HL-60/S4 treated with retinoic acid at 250 ng/mL for 4 days and 3 days (cell line): ENCODE measurements around the gene CDK13.
"Not testable (repeated sequence)": the region's sequence is repeated elsewhere in the genome, so short reads cannot be mapped to it uniquely, and the experiment has no call there.

ENCODE experiments used
- in situ Hi-C: fragments of 300-500 bp; cut with MboI; formaldehyde crosslinking; loops from 2 replicates; pipeline ENCODE4 v1.7.0; 2022; ENCODE audit warnings: low sequenced_read_pairs

Gene CDK13

GRCh38 chr7:40145596-40146130, 195.6 kb downstream of the CDK13 start:
- in situ Hi-C loops: not testable (repeated sequence)

- in situ Hi-C loops: no loop called here
Measured at GRCh38 chr7:40147371-40148246, 197.6 kb downstream of the CDK13 start.

DNA sequence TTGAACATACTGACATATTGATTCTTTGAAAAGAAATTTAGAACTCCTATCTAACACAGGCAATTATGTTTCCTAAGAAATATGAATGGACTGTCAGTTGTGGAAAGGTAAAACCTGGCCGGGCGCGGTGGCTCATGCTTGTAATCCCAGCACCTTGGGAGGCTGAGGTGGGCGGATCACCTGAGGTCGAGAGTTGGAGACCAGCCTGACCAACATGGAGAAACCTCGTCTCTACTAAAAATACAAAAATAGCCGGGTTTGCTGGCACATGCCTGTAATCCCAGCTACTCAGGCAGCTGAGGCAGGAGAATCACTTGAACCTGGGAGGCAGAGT, 198.2 kb downstream of the CDK13 start:
- in situ Hi-C loops: not testable (repeated sequence)

- in situ Hi-C loops: no loop called here
Measured at GRCh38 chr7:40148671-40149070, 198.6 kb downstream of the CDK13 start.
